ENCODE results near the gene SIK3.

DNA sequence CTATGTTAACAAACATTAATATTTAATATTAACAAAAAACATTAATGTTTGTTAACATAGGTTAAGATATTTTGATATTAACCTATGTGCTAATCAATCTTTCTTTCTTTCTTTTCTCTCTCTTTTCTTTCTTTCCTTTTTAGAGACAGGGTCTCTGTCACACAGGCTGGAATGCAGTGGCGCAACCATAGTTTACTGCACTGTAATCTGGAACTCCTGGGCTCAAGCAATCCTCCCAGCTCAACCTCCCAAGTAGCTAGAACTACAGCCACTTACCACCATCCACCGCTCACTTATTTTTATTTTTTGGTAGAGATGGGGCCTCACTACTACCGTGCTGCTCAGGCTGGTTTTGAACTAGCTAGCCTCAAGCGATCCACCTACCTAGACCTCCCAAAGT lies 13.2 kb downstream of the SIK3 start:
- TF ChIP-seq ZNF114 (CRISPR knock-in tag; IDR thresholded peaks at IDR 0.05) (no peak), CTCF (conservative IDR thresholded peaks at IDR 0.05; ENCODE audit: low read depth in 2 of 2) (no peak), REST (IDR thresholded peaks at IDR 0.05; ENCODE audit: unreplicated experiment) (no peak)

Data from GM23338 (cell line).